Large intestine (tissue), 3 donors: Measurements from ENCODE around the gene TOMM40. TPM values are rescaled to one million over a fixed set of nuclear protein-coding genes. Genes with fewer than 3 reads are reported as not detected.
"Not testable (repeated sequence)": the region's sequence is repeated elsewhere in the genome, so short reads cannot be mapped to it uniquely, and the experiment has no call there.

Experiments used
- DNase-seq, 2 donors: peaks; one replicate each; pipeline versions ENCODE4 v3.0.0 to v3.0.0-alpha.2; 2013
- H3K27ac ChIP-seq: one replicate; pipeline ENCODE4 v1.5.1; 2013; ENCODE audit warnings: low read length
- H3K27me3 ChIP-seq: 2 replicates; pipeline ENCODE4 v1.6.1; 2013; ENCODE audit warnings: low read length; ENCODE audit not compliant: control insufficient read depth, insufficient read depth
- H3K36me3 ChIP-seq: 2 replicates; pipeline ENCODE4 v1.6.1; 2013; ENCODE audit warnings: low read length; ENCODE audit not compliant: control insufficient read depth, insufficient read depth
- H3K4me1 ChIP-seq: one replicate; pipeline ENCODE4 v1.6.1; 2013; ENCODE audit warnings: low read length; ENCODE audit not compliant: control insufficient read depth, insufficient read depth
- H3K4me3 ChIP-seq: one replicate; pipeline ENCODE4 v1.5.1; 2013; ENCODE audit warnings: low read length
- H3K9me3 ChIP-seq: one replicate; pipeline ENCODE4 v1.6.1; 2013; ENCODE audit warnings: mild to moderate bottlenecking, low read depth, low read length, moderate library complexity; ENCODE audit not compliant: control insufficient read depth
- WGBS: methylation state at CpG from one replicate; pipeline ENCODE4 v1.1.5; 2013; ENCODE audit warnings: low lambda C conversion rate; ENCODE audit not compliant: insufficient coverage; 5-methylcytosine and 5-hydroxymethylcytosine counted together
- polyA plus RNA-seq: library from polyadenylated mRNA; unstranded; fragments of 120-200 nt; gene quantifications from one replicate; pipeline ENCODE4 v1.2.1, GENCODE V29; 2013

The TOMM40 gene
- polyA plus RNA-seq, 1 donor, result 37.2 TPM

DNA sequence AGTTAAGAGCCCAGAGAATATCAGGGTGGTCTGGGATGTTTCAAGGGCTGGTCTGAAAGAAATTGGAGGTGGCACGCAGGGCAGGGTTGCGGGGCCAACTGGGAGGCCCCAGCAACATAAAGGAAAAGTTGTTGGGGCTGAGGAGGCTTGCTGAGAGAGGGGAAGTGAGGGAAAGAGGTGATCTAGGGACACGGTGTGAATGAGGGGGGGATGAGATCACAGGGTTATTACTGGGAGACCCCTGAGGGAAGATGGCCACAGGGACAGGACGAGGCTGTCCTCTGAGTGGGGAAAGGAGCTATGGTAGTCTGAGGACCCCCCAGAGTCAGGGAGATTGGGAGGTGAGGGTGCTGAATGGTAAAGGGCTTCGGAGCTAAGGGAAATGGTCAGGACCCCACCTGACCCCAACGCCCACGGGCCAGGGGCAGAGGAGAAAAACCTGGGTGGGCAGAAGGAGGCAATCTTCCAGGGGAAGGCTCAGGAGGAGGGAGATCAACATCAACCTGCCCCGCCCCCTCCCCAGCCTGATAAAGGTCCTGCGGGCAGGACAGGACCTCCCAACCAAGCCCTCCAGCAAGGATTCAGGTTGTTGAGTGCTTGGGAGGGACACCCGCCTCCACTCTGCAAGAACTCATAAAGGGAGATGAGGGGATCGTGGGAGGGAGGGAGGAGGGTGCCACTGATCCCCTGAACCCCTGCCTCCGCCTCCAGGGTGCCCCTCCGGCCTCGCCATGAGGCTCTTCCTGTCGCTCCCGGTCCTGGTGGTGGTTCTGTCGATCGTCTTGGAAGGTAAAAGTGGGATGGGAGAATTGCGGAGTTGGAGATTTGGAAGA, 35.4 kb downstream of the TOMM40 start:
- H3K27me3 ChIP-seq, DNase-seq, H3K4me3 ChIP-seq, H3K27ac ChIP-seq, H3K9me3 ChIP-seq, H3K4me1 ChIP-seq, H3K36me3 ChIP-seq: not testable (repeated sequence)
- no CpG with 5 or more reads among the region's 19 CpGs for WGBS

GRCh38 chr19:44927746-44928145, 36.7 kb downstream of the TOMM40 start:
- Histone ChIP-seq H3K27ac (no peak overlapping the region), H3K36me3 (no peaks in the 10 kb centered on the region), H3K4me3 (no peak overlapping the region), H3K4me1 (peaks cover 6% of the 10 kb centered on the region), H3K9me3 (no peaks in the 10 kb centered on the region), H3K27me3 (peaks cover 5% of the 10 kb centered on the region)
- DNase-seq, result no peak
- no CpG with 5 or more reads among the region's 5 CpGs for WGBS

DNA sequence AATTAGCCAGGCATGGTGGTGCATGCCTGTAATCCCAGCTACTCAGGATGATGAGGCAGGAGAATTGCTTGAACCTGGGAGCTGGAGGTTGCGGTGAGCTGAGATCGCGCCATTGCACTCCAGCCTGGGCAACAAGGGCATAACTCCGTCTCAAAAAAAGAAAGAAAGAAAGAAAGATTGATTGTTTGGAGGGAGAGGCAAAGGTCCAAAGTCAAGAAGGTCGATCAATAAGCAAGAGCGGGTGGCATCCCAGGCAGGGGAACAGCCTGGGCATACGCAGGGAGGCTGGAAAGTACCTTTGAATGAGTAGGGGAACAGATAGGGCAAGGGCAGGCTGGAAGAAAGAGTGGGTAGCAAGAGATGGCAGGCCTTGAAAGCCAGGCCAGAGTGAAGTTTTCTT, 39.0 kb downstream of the TOMM40 start:
- H3K27me3 ChIP-seq, result no peaks in the 10 kb centered on the region
- no peak overlapping the region for H3K4me3 ChIP-seq
- H3K27ac ChIP-seq, result no peak overlapping the region
- no peaks in the 10 kb centered on the region for H3K9me3 ChIP-seq
- peaks cover 6% of the 10 kb centered on the region for H3K4me1 ChIP-seq
- no peak for DNase-seq
- H3K36me3 ChIP-seq, result no peaks in the 10 kb centered on the region
- 86% methylated on average over 3 of the region's 7 CpGs for WGBS

DNA sequence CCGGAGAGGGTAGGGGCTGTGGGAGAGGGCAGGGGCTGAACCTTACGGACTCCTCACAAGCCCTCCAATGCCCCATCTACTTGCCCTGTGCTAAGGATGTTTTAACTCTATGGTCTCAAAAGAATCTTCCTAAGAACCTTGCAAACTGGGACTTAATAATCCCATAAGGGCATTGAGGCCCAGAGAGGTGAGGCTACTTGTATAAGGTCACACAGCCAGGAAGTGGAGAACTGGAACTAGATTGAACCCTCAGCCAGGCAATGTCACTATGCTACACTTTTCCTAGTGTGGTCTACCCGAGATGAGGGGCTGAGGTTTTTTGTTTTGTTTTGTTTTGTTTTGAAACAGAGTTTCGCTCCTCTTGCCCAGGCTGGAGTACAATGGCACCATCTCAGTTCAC, 40.5 kb downstream of the TOMM40 start:
- no peak for DNase-seq
- H3K4me1 ChIP-seq, result peaks cover 6% of the 10 kb centered on the region
- no peaks in the 10 kb centered on the region for H3K9me3 ChIP-seq
- no peak overlapping the region for H3K27ac ChIP-seq
- H3K4me3 ChIP-seq, result no peak overlapping the region
- WGBS, result 100% methylated on average over 1 of the region's 4 CpGs
- no peaks in the 10 kb centered on the region for H3K36me3 ChIP-seq
- no peaks in the 10 kb centered on the region for H3K27me3 ChIP-seq

DNA sequence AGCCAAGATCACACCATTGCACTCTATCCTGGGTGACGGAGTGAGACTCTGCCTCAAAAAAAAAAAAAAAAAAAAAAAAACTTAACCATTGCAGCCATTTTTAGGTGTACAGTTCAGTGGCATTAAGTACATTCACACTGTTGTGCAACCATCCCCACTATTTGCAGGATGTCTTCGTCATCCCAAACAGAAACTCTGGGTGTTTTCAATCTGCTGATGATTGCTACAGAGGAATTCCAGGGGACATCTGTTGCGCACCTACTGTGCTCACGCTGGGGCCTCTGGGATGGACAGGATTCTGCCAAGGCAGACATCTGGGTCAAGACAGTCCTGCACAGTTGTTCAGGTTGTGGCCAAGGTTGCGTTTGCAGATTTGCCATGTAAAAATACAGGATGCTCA, 48.6 kb downstream of the TOMM40 start:
- Histone ChIP-seq H3K4me3 (no peak overlapping the region), H3K9me3 (no peaks in the 10 kb centered on the region), H3K27ac (no peak overlapping the region), H3K4me1 (no peaks in the 10 kb centered on the region), H3K36me3 (no peaks in the 10 kb centered on the region), H3K27me3 (no peaks in the 10 kb centered on the region)
- no peak for DNase-seq
- WGBS, result no CpG with 5 or more reads among the region's 5 CpGs

DNA sequence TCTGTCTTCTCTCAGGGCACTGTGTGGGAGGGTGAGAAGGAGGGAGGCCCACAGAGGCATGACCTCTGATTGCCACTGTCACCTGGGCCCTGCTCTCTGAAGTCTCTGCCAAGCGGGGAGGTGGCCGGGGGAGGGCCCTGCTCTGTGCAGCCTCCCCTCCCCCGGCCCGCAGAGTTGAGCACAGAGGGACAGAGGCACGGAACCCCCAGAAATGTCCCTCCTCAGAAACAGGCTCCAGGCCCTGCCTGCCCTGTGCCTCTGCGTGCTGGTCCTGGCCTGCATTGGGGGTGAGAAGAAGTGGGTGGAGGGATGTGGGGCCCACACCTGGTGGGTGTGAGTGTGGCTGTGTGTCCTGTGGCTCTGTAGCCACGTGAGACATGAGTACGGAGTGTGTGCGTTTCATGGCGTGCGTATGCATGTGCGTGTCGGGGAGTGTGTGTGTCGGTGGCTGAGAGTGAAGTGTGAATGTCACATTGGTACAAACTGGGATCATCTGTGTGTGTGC, 51.1 kb downstream of the TOMM40 start, which contains the start of gene APOC4:
APOC4 (plus strand) TSS at position 171 of the 505 bp plus-strand sequence; CDS start at position 212, 41 bp downstream.
- DNase-seq, result no peak
- H3K9me3 ChIP-seq, result no peaks in the 10 kb centered on the region
- peaks cover 11% of the 10 kb centered on the region for H3K4me1 ChIP-seq
- H3K36me3 ChIP-seq, result no peaks in the 10 kb centered on the region
- no peak within 1 kb of the TSS for H3K27ac ChIP-seq
- no peaks in the 10 kb centered on the region for H3K27me3 ChIP-seq
- WGBS, result no CpG with 5 or more reads among the region's 14 CpGs
- no peak within 1 kb of the TSS for H3K4me3 ChIP-seq

DNA sequence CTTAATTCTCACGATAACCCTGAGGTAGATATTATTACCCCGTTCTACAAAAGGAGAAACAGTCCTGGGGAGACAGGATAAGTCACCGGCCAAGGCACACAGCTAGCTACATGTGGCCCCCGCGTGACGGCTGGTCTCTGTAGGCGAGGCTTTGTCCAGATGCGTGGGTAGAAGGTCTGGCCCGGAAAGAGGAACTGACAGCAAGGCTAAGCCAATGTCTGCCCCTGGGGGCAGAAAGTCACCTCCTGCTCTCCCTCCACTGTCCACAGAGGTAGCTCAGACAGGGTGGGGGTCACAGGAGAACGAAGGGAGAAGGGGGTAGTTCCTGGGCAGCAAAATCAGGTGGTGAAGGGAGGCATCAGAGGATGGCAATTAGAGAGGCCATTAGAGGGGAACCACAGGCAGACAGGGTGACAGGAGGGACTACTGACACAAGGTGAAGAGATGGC, 52.8 kb downstream of the TOMM40 start:
- Histone ChIP-seq H3K27ac (no peak overlapping the region), H3K4me3 (no peak overlapping the region), H3K36me3 (no peaks in the 10 kb centered on the region), H3K9me3 (no peaks in the 10 kb centered on the region), H3K4me1 (peaks cover 13% of the 10 kb centered on the region), H3K27me3 (no peaks in the 10 kb centered on the region)
- no peak for DNase-seq
- WGBS, result no CpG with 5 or more reads among the region's 10 CpGs

GRCh38 chr19:44947041-44947581, 56.1 kb downstream of the TOMM40 start:
- WGBS, result 100% methylated on average over 3 of the region's 13 CpGs
- H3K27ac ChIP-seq, result no peak overlapping the region
- peaks cover 13% of the 10 kb centered on the region for H3K4me1 ChIP-seq
- H3K4me3 ChIP-seq, result no peak overlapping the region
- no peaks in the 10 kb centered on the region for H3K27me3 ChIP-seq
- H3K36me3 ChIP-seq, result peaks cover 12% of the 10 kb centered on the region
- DNase-seq, result no peak
- no peaks in the 10 kb centered on the region for H3K9me3 ChIP-seq

- Histone ChIP-seq H3K4me3 (no peak overlapping the region), H3K27me3 (no peaks in the 10 kb centered on the region), H3K9me3 (no peaks in the 10 kb centered on the region), H3K4me1 (peaks cover 13% of the 10 kb centered on the region), H3K36me3 (peaks cover 12% of the 10 kb centered on the region), H3K27ac (no peak overlapping the region)
- WGBS, result no CpG with 5 or more reads among the region's 5 CpGs
- DNase-seq, result no peak
Measured at GRCh38 chr19:44948237-44948636, 57.2 kb downstream of the TOMM40 start.

- WGBS, result no CpG with 5 or more reads among the region's 5 CpGs
- DNase-seq, result no peak
- no peaks in the 10 kb centered on the region for H3K9me3 ChIP-seq
- H3K4me1 ChIP-seq, result peaks cover 15% of the 10 kb centered on the region
- no peaks in the 10 kb centered on the region for H3K27me3 ChIP-seq
- H3K4me3 ChIP-seq, result no peak overlapping the region
- peaks cover 12% of the 10 kb centered on the region for H3K36me3 ChIP-seq
- no peak overlapping the region for H3K27ac ChIP-seq
Measured at GRCh38 chr19:44948763-44949374, 57.8 kb downstream of the TOMM40 start.
